GM18520 (cell line): ENCODE measurements around the gene SREBF1.

ENCODE experiments used
- ATAC-seq: cut with Tn5 transposase; IDR thresholded peaks from one replicate; pipeline ENCODE4 v1.9.1; 2021; ENCODE audit not compliant: unreplicated experiment

SREBF1 gene

DNA sequence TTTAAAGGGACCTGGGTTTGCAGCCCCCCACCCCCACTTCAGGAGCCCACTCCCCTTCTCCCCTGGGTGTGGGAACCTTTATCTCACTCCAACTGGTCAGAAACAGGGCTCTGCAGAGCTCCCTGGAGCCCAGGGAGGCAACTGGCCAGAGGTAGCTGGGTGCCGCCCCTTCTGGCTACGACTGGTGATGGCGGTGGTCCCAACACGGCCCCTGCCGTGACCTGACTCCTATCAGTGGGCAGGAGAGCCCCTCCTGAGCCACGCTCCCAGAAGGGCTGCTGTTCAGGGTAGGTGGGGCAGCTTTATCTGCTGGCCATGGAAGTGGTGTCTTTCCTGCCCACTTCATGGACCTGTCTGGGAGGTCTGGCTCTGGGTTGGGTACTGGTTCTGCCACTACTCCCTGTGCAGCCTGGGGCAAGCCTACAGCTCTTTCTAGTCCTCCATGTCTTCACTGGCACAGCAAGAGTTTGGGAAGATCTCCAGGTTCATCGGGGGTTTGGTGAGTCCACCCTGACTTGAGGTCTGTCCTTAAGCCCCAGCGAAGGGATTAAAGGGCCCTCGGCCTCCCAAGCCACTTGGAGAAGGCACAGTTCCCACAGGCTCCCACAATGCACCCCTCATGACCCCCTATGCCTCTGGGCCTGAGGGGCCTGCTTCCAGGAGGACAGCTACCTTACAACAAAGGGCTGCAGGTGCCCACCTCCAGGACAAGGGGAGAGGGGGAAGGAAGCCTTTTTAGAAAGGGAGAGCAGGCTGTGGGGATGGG, 5.5 kb upstream of the SREBF1 start:
- ATAC-seq, result no peak

DNA sequence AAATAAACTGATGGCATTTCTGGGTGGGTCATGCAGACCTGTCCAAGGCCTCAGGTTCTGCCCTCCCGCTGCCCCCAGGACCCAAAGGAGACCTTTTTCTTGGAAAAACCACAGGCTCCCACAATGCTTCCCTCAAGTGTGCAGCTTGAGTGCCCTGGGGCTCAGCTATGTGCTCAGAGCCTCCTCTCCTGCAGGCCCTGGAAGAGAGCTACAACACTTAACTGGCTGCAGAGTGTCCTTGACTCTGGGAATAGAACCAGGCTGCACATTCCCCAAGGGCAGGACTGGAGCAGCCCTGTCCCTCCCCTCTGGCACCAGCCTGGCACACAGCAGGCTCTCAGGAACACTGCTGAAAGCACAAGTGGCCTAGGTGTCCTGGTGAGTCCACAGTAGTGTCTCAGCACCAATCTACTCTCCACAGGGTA, 4.8 kb upstream of the SREBF1 start:
- no peak for ATAC-seq

DNA sequence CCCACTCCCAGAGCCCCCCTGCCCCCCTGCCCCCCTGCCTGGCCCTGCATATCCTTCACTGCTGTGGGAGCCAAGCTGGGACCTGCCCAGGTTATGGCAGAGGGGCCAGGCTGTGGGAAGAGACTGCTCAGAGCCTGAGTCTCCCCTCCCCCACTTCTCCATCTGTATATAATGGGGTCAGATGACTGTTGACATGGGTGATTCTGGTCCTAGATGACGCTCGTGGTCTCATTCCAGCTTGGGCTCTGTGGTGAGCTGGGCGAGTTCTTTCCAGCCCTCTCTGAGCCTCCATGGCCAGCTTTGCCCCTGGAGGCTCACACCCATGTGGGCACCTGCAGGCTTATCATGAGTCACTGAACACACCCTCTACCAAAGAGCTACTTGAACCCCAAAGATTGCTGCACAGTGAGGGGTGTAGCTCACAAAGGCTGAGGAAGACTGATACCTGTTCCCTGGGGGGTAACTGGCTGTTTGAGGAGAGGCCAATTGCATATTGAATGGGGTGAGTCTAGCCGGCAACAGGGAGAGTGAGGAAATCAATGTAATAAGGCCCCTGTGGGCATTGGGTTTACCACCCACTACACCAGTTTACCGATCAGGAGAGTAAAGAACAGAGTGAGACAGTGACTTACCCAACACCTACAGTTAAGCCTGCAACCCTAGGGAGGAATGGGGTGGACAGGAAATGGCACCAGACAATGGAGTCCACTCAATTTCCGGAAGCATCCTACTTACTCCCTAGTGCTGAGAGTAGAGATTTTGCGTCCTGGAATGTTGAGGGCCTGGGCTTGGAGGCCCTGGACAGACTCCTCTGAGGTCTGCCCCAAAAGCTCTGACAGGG, 4.2 kb upstream of the SREBF1 start:
- no peak for ATAC-seq

DNA sequence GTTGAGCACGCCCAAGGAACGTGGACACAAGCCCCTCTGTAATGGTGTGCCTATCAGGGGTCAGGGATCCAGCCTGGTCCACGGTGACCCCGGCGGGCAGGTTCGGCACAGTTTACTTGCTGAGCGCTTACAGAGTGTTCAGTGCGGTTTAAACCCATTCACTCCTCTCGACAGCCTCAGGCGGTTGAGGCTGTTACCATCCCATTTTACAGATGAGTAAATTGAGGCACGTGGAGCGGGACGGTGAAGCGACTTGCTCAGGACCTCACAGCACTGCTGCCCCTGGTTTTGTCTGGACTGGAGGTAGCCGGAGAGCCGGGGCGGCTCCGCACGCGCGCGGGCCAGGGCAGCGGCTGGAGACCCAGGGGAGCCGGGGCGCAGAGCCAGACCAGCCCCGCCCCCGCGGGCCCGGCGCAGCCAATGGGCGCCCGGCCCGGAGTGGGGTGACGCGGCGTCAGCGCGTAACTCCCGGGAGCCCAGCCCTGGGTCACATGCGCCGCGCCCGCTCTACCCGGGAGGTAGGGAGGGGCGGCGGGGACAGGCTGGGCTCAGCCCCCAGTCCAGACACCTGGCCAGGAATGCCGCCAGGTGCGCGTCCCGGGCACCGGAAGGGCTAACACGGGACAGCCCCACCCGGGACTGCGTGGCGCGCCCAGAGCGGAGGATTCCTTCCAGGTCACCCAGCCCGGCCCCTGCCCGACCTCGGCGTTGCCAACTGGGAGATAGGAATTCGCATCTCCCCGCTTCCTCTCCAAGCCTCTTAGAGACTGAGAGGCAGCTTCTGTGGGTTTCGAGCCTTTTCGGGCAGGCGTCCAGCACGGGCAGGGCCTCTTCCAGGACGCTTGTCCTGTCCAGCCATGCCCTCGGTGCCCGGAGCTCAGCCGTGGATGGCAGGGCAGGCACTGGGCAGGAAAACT, 3.3 kb upstream of the SREBF1 start:
- ATAC-seq, result peak; percentile 39

DNA sequence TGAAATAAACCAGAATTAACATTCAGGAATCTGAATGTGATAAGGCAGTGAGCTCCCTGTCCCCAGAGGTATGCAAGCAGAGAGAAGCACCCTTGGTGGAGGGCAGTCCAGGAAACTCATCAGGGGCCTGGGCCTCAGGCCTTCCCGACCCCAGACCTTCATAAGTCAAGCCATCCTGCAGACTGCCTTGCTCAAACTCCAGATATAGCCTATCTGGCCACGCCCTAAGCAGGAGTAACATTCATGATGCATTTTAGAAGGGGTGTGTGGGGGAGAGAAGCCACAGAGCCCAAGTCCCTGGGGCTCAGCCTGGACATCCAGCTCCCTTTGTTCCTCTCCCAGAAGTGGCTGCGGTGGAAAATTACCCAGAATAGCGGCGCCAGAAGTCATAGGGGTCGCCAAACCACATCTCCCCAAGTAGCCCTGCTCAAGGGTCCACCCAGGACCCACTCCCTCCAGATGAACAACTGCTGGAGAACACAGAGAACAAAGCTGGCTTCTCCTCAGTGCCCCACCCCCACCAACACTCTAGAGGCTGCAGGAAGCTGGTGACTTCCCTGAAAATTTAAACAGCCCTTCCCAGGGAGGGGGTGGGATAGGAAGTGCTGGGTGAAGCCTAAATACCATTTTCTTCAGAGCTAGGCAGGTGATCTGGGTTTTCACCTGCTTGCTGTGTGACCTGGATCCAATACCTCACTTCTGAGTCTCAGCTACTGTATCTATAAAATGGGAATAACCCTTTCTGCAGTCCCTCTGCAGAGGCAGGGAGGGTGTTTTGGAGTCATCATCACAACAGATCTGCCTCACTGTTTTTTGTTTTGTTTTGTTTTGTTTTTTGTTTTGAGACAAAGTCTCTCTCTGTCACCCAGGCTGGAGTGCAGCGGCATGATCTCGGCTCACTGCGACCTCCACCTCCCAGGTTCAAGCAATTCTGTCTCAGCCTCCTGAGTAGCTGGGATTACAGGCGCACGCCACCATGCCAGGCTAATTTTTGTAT, 1.5 kb upstream of the SREBF1 start:
- no peak for ATAC-seq

DNA sequence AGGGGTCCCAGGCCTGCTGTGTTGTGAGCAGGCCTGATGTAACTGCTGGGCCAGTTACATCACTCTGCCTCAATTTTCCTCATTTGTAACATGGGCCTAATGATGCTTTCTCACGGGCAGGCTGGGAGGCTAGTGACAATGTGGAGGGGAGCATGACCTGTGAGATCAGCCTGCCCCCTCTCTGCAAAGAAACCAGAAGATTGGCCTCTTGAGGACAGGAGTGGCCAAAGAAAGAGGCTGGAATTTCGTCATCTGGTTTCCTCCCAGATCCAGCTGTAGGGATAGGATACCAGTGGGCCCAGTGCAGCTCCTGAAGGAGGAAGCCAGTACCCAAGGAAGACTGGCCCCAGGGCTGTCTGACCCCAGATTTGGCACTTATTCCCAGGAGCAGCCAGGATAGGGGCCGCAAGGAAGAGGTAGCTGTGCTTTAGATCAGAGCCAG, 615 bp upstream of the SREBF1 start:
- ATAC-seq, result no peak

DNA sequence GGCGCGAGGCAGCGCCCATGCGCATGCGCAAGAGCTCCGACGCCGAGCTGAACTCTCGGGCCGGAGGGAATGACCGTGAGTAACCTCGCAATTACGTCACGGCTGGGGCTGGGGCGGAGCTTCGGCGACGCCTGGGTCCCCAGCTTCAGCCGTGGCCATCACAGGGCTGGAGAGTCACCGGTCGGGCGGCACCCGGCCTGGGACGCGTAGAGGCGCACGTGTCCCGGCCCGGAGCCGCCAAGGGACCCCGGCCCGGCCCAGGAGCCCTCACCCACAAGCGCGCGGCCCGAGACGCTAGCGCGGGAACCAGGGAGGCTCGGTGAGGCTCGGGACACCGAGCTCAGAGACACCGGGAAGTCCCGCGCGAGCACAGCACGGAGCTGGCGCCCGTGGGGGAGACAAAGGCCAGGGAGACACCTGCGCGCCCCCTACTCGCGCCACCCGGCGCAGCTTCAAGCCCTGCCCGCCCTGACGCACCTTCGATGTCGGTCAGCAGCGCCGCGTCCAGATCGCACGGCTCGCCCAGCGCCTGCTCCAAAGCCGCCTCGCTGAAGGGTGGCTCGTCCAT, 452 bp downstream of the SREBF1 start:
- peak; percentile 65 for ATAC-seq

DNA sequence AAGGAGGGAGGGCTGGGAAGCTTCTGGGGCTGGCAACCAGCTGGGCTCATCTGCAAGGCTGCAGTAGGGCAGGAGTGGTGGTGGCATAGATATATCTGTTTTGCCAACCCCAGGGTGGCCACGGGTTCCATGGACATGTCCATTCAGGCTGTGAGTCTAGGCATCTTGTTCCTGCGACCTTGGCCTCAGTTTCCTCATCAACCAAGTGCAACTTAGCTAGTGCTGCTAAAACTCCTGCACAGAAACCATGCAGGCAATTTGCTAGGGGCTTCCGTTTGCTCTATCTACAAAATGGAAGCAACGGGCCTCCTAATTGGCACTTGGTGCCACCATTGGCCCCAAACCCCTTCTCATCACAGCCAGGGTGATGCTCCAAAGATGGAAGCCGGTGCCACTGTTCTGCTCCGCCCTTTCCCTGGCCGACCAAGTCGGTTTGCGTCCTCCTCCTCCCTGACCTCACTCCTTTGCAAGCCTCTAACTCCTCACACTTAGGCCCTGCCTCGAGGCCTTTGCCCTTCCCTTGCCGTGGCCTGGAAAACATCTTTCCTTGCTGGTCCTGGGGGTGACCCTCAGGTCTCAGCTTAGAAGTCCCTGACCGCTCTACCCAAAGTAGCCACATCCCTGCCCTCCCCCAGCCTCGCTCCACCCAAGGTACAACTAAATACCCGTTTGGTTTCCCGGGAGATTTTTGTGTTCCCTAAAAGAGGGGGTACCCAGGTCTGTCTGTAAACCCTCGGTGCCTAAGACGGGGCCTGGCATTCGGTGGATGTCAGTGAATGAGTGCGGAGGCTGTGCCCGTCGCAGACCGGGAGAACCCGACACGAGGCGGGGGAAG, 1.2 kb downstream of the SREBF1 start:
- no peak for ATAC-seq

DNA sequence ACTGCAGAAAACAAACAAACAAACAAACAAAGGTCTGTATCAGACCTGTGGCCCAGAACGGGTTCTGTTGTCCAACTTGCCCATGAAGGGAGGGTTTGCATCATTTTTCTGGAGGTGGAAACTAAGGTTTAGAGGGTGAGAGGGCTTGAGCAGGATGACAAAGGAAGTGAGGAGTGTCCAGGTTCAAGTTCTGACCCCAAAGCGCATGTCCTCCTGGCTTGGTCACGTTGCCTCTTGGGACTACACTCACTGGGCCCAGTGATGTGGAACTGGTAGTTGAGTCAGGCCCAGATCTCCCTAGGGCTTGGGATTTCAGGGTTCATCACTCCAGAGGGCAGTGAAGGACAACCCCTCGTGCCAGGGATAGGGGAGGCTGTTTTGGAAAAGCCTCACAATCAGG, 1.8 kb downstream of the SREBF1 start:
- ATAC-seq, result no peak

DNA sequence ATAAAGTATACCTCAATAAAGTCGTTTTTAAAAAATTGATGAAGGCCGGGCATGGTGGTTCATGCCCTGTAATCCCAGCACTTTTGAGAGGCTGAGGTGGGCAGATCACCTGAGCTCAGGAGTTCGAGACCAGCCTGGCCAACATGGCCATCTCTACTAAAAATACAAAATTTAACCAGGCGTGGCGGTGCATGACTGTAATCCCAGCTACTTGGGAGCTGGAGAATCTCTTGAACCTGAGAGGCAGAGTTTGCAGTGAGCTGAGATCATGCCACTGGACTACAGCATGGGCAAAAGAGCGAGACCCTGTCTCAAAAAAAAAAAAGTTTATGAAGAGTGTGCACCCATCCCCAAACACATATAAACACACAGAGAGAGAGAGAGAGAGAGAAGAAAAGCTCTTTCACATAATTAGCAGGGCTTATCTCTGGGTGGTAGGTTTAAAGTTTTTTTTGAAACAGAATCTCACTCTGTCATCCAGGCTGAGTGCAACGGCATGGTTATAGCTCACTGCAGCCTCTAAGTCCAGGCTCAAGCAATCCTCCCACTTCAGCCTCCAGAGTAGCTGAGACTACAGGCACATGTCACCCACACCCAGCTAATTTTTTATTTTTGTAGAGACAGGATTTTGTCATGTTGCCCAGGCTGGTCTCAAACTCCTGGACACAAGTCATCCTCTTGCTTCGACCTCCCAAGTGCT, 3.0 kb downstream of the SREBF1 start:
- no peak for ATAC-seq

DNA sequence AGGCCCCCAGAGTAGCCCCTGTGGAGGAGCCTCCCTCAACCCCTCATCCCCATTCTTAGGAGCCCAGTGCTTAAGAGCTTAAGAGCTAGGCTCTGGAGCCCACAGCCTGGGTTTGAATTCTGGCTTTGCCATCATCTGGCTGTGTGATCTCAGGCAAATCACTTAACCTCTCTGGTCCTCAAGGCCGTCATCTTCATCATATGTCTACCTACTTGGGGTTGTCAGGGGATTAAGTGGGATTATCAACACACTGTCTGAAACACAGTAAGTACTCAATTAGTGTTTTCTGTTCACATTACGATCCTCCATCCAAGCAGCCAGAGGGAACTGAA, 4.8 kb downstream of the SREBF1 start:
- ATAC-seq, result no peak

DNA sequence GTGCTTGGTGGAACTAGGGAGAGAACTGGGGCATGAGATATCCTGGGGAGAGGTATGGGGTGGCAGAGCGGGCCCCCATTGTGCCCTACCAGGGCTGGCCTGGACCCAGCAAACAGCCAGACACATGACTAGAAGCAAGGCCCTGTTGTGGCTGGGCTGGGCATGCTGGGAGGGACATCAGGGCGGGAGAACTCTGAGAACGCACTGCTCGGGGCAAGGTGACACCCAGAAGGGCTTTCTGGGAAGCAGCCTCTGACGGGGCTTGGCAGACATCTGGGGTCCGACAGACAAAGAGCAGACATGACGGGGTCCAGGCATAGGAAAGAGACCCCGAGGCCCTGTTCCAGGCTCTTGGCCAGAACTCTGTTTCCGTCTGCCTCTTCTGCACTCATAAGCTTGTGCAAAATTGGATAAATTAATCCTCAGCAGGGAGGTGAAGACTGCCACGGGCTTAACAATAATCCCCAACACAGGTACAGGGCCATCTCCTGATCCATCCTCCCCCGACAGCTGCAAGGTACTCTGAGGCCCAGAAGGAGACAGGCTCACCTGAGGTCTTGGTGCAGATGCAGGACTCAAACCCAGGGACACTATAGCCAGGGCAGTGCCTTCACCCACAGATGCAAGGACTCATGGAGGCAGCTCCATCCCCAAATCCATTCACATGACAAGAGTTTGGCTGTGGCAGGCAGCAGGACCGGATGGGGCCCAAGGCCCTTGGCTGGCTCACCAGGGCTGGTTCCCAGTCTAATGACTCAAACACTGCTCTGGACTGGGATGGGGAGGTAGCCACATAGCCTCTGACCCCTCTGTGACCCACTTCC, 5.4 kb downstream of the SREBF1 start:
- no peak for ATAC-seq

DNA sequence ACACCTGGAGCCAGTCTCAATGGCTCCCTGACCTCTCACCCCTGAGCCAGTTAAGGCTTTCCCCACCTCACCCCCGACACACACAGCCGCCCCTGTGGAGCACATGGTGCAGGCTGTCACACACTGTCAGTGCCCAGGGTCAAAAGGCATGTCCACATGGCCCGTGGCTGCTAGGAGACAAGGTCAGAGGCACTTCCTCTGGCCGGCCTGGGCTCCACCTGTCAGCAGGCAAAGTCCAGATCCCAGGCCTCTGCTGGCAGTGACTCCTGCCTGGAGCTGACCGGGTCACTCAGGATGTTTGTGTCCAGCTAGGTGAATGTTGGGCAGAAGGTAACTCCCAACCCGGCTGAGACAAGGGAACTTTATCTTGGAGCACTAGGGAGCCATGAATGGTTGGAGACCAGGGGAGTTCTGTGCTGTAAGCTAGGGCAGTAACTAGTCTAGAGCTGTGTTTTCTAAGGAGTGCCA, 6.0 kb downstream of the SREBF1 start:
- no peak for ATAC-seq

DNA sequence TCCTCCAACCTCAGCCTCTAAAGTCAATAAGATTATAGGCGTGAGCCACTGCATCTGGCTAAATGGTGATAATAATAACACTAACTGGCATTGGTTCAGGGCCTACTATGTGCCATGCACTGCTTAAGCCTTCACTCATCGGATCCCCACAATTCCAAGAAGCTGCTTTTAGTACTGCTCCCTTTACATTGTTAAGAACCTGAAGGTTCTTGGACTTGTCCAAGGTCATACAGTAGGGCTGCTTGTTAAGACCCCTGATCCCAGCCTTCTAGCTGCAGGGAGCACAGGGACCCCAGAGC, 6.6 kb downstream of the SREBF1 start:
- no peak for ATAC-seq

DNA sequence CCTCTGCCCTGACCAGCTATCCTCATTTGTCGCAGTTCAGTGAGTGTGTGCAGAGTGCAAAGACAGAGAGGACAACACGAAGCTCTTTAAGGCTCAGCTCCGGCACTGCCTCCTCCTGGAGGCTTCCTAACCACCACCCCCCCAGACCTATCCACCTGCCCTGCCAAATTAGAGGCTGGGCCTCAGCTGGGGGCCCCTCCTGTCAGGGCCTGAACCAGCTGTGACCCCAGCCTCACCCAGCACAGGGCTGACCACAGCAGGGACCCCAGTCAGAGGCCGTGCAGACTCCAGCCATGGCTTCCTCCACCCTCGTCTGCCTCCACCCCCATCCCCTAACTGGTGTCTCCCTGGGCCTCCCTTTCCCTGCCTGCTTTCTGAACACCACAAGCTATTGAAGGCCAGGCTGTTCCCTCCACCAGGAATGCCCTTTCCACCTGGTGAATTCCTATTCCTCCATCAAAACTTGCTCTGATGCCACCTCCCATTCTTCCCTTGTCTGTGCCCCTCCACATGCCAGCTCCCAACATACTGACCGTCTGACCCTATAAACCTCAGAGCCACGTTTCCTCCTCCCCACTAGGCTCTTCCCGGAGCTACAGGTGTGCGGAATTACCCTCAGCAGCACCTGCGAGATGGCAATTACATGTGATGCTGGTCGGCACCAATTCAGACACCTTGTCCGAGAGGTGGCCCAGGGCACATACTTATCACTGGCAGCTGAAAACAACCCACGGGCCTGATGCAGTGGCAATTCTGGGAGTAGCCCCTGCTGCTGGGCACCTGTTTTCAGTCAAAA, 8.8 kb downstream of the SREBF1 start:
- ATAC-seq, result no peak

DNA sequence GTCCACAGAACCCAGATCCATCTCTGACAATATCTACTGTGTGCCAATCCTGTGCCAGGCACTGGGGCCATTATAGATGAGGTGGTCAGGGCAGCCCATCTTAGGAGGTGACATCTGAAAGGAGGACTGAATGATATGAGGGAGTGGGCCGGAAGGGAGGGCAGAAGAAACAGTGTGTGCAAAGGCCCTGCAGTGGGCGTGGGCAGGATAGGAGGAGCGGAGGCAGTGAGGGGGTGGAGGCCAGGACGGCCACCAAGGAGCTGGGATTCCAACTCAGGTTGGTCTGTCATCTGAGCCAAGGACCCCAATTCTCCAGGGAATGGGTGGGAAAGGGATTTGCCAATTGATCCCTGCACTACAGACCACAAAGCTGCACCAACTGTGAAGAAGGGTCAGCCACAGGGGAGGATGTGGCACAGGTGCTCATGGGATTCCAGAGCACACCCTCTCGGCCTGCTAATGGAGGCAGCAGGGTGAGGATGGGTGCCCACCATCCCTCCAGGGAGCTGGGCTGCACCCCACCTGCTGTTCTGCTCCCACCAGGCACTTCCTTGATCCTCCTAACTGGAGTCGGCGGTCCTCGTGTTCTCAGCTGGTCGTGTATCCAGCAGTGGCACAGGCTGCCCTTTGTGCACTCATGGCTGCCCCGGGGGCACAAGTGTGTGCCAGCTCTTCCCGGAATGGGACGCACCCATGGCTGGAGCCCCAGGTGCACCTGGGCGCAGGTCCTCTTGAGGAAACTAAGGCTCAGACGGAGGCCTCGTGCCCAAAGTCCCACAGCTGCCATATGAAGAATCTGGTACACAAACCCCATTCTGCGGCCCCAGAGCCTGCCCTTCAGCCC, 9.6 kb downstream of the SREBF1 start:
- no peak for ATAC-seq
